ENCODE measurements around the gene RNF150.
"Not testable (repeated sequence)": the region's sequence is repeated elsewhere in the genome, so short reads cannot be mapped to it uniquely, and the experiment has no call there.

Gene RNF150

GRCh38 chr4:140813804-140814203, 319.5 kb downstream of the RNF150 start:
- DNase-seq (ENCODE audit: low read depth) = no peak

GRCh38 chr4:140812916-140813315, 320.4 kb downstream of the RNF150 start:
- DNase-seq (ENCODE audit: low read depth) = no peak

GRCh38 chr4:140811429-140811828, 321.8 kb downstream of the RNF150 start:
- DNase-seq (ENCODE audit: low read depth) = no peak

- not testable (repeated sequence) for DNase-seq (ENCODE audit: low read depth)
These were observed 322.6 kb downstream of the RNF150 start for GRCh38 chr4:140810591-140811169.
